ENCODE results near the gene EFS.

DNA sequence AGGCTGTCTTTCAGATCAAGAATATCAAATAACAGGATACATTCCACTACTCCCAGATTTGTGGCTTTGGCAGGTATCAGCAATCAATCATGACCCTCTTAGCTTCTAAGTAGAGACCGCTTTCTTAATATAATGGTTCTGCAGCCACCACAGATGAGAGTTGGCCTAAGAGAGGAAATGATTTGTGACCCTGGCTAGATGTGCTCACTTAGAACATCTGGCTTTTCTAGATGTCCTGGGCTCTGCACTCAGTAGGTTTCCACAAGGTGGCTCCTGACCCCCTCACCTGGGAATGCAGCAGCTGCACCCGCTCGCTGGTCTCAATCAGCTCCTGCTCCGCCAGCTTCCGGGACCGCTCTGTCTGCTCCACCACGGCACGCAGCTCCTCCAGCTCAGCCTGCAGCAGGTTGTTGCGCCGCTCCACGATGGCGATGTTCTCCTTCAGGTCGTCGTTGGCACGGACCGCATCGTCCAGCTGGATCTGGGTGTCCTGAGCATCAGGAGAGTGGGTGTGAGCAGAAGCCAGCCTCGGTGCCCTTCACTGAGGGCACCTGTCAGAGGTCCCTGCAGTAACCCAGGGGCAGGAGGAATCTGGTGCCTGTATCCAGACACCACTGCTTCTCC lies 20.8 kb upstream of the EFS start:
- TF ChIP-seq, protein P1, sequence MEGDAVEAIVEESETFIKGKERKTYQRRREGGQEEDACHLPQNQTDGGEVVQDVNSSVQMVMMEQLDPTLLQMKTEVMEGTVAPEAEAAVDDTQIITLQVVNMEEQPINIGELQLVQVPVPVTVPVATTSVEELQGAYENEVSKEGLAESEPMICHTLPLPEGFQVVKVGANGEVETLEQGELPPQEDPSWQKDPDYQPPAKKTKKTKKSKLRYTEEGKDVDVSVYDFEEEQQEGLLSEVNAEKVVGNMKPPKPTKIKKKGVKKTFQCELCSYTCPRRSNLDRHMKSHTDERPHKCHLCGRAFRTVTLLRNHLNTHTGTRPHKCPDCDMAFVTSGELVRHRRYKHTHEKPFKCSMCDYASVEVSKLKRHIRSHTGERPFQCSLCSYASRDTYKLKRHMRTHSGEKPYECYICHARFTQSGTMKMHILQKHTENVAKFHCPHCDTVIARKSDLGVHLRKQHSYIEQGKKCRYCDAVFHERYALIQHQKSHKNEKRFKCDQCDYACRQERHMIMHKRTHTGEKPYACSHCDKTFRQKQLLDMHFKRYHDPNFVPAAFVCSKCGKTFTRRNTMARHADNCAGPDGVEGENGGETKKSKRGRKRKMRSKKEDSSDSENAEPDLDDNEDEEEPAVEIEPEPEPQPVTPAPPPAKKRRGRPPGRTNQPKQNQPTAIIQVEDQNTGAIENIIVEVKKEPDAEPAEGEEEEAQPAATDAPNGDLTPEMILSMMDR (optimal IDR thresholded peaks at IDR 0.05 in 1 of 3, IDR thresholded peaks at IDR 0.05 in 1 of 3, conservative IDR thresholded peaks at IDR 0.05 in 1 of 3; ENCODE audit: extremely low read depth in 1 of 3, insufficient read depth in 2 of 3, low read length in 3 of 3) = no peak
- no peak for TF ChIP-seq EZH2 (IDR thresholded peaks at IDR 0.05; ENCODE audit: low read length)
